Ovary (tissue), 9 donors: Measurements from ENCODE around the gene YWHAG. TPM values are rescaled to one million over a fixed set of nuclear protein-coding genes. Genes with fewer than 3 reads are reported as not detected.

Source experiments
- DNase-seq, 5 donors: peaks; one replicate each; pipeline ENCODE4 v3.0.0-alpha.2; 2019 to 2020
- H3K27ac ChIP-seq, 2 donors: fragments of 200-600 bp; one replicate each; pipeline versions ENCODE4 v1.5.1 to v1.8.0; 2019 to 2022
- H3K27me3 ChIP-seq: fragments of 200-600 bp; one replicate; pipeline ENCODE4 v1.8.0; 2022
- H3K36me3 ChIP-seq: fragments of 200-600 bp; sonication (generic); one replicate; pipeline ENCODE4 v1.5.1; 2019
- H3K4me1 ChIP-seq: one replicate; pipeline ENCODE4 v1.8.1; 2013; ENCODE audit warnings: mild to moderate bottlenecking, moderate library complexity; ENCODE audit not compliant: insufficient read depth
- H3K4me3 ChIP-seq: fragments of 200-600 bp; sonication (generic); one replicate; pipeline ENCODE4 v1.5.1; 2017
- H3K9me3 ChIP-seq, 2 donors: fragments of 200-600 bp in 1 of 2; sonication (generic) in 1 of 2; one replicate each; pipeline versions ENCODE4 v1.5.1 to v1.8.1; 2013 to 2019; ENCODE audit warnings: mild to moderate bottlenecking in 1 of 2, moderate library complexity in 1 of 2
- CTCF ChIP-seq, 3 donors: fragments of 450-650 bp in 2 of 3; fragments of 200-600 bp in 1 of 3; IDR thresholded peaks; one replicate each; pipeline versions ENCODE4 v1.5.1 to v1.8.0; 2016 to 2022; ENCODE audit warnings: antibody characterized with exemption in 3 of 3, mild to moderate bottlenecking in 1 of 3
- EP300 ChIP-seq: sonication (generic); formaldehyde crosslinking; IDR thresholded peaks from one replicate; pipeline ENCODE4 v1.6.1; 2017; ENCODE audit warnings: antibody characterized with exemption
- POLR2A ChIP-seq: fragments of 450-650 bp; IDR thresholded peaks from one replicate; pipeline ENCODE4 v1.6.1; 2017; ENCODE audit warnings: antibody characterized with exemption, mild to moderate bottlenecking, moderate library complexity
- WGBS, 3 donors: extraction: QIAGEN DNeasy Blood & Tissue Kit in 1 of 3; methylation state at CpG; one replicate each; pipeline versions ENCODE4 v1.1.5 to v1.1.7; 2013 to 2017; 5-methylcytosine and 5-hydroxymethylcytosine counted together
- intact Hi-C, 4 donors: fragments of 100-400 bp; cut with DNase I; formaldehyde crosslinking; loops; one replicate each; pipeline versions ENCODE4 v1.11.0 to v1.15.1; 2022 to 2023
- polyA plus RNA-seq, 2 donors: library from polyadenylated mRNA; stranded (reverse); fragments of 200-250 nt in 1 of 2; fragments of 350-450 nt in 1 of 2; fragmentation: Illumina TruSeq in 1 of 2; extraction: RNeasy Lipid Tissue Mini Kit (QIAGEN cat#74804) in 1 of 2; gene quantifications; one replicate each; pipeline ENCODE4 v1.2.3, GENCODE V29; 2013 to 2014
- total RNA-seq, 7 donors: library from RNA; depleted of rRNA in 2 of 7; stranded (reverse); fragments of >200 nt in 2 of 7; fragmentation: NEBNext Ultra II Directional in 3 of 7; extraction: Animal tissue kit (Norgen Biotek cat#: 25700) in 3 of 7; gene quantifications; one replicate each; pipeline versions ENCODE4 v1.1.0 to v1.2.4, GENCODE V29; 2016 to 2023
- donor health status: DM: no; HTN: no; CAD: no; lungs with moderate emphysema.
- donor health status: DM: no; HTN: no; CAD: no.
- donor health status: Bipolar disorder and iron deficiency.
- donor health status: DM: yes; HTN: yes; CAD: no.
- donor health status: DM: no; HTN: no; CAD: no.
- donor health status: DM: yes; HTN: yes; CAD: no.

Gene YWHAG
- total and polyA plus RNA-seq, 9 donors = 32.0 to 121 (median 99.2) TPM

GRCh38 chr7:76330673-76331072 is 28.1 kb downstream of the YWHAG start:
- peaks cover 8% of the 10 kb centered on the region for H3K4me1 ChIP-seq

GRCh38 chr7:76330261-76330660 is 28.5 kb downstream of the YWHAG start:
- Histone ChIP-seq H3K27ac (no peak overlapping the region), H3K27me3 (no peaks in the 10 kb centered on the region), H3K4me1 (peaks cover 7% of the 10 kb centered on the region), H3K36me3 (no peaks in the 10 kb centered on the region), H3K4me3 (no peak overlapping the region), H3K9me3 (no peaks in the 10 kb centered on the region)
- 27 to 44% (median 27%) methylated on average over 4 of the region's 4 CpGs for WGBS, 3 donors
- TF ChIP-seq EP300 = no peak
- no peak for TF ChIP-seq CTCF (IDR thresholded peaks at IDR 0.05)
- TF ChIP-seq POLR2A = no peak
- intact Hi-C loops = no loop called here
- DNase-seq = no peak

More at GRCh38 chr7:76330673-76331072, 28.1 kb downstream of the YWHAG start:
- DNase-seq = no peak
- Histone ChIP-seq H3K4me3 (no peak overlapping the region), H3K9me3 (no peaks in the 10 kb centered on the region), H3K27ac (no peak overlapping the region), H3K27me3 (no peaks in the 10 kb centered on the region), H3K36me3 (no peaks in the 10 kb centered on the region)
- 70 to 88% (median 81%) methylated on average over 5 of the region's 5 CpGs for WGBS, 3 donors
- TF ChIP-seq EP300 (no peak), POLR2A (no peak), CTCF (IDR thresholded peaks at IDR 0.05) (no peak)
- intact Hi-C loops = no loop called here

GRCh38 chr7:76329479-76329878 is 29.3 kb downstream of the YWHAG start:
- H3K9me3 ChIP-seq = no peaks in the 10 kb centered on the region
- TF ChIP-seq EP300 (no peak), POLR2A (no peak), CTCF (IDR thresholded peaks at IDR 0.05) (no peak)
- no peaks in the 10 kb centered on the region for H3K27me3 ChIP-seq
- no peak overlapping the region for H3K27ac ChIP-seq
- DNase-seq = peak in 2 of 5 donors; percentile 26 to 42
- intact Hi-C loops = no loop called here
- WGBS, 3 donors = 88 to 95% (median 91%) methylated on average over 29 of the region's 29 CpGs
- H3K4me3 ChIP-seq = no peak overlapping the region
- no peaks in the 10 kb centered on the region for H3K36me3 ChIP-seq
- peaks cover 7% of the 10 kb centered on the region for H3K4me1 ChIP-seq

- TF ChIP-seq POLR2A = no peak
- H3K4me1 ChIP-seq = peaks cover 5% of the 10 kb centered on the region
- WGBS, 3 donors = 73 to 82% (median 75%) methylated on average over 15 of the region's 15 CpGs
Observed at GRCh38 chr7:76328389-76328788, 30.4 kb downstream of the YWHAG start.

GRCh38 chr7:76327610-76328009 is 31.2 kb downstream of the YWHAG start:
- 64 to 66% (median 64%) methylated on average over 7 of the region's 7 CpGs for WGBS, 3 donors
- Histone ChIP-seq H3K4me1 (peaks cover 3% of the 10 kb centered on the region), H3K27me3 (no peaks in the 10 kb centered on the region), H3K36me3 (no peaks in the 10 kb centered on the region), H3K27ac (no peak overlapping the region), H3K4me3 (no peak overlapping the region), H3K9me3 (no peaks in the 10 kb centered on the region)
- DNase-seq = no peak
- intact Hi-C loops = no loop called here
- no peak for TF ChIP-seq EP300
- TF ChIP-seq POLR2A = no peak
- no peak for TF ChIP-seq CTCF (IDR thresholded peaks at IDR 0.05)

More at GRCh38 chr7:76328389-76328788, 30.4 kb downstream of the YWHAG start:
- intact Hi-C loops = no loop called here
- Histone ChIP-seq H3K9me3 (no peaks in the 10 kb centered on the region), H3K27ac (no peak overlapping the region), H3K4me3 (no peak overlapping the region), H3K27me3 (no peaks in the 10 kb centered on the region), H3K36me3 (no peaks in the 10 kb centered on the region)
- peak in 2 of 5 donors; percentile 17 to 19 for DNase-seq
